A673 (cell line): ENCODE data around the gene TOM1L2.

Experiments
- EZH2 ChIP-seq: fragments of 200-600 bp; sonication (generic); IDR thresholded peaks from 2 replicates; pipeline ENCODE4 v1.6.1; 2017; ENCODE audit warnings: borderline replicate concordance, low read depth, mild to moderate bottlenecking, mixed read lengths, antibody characterized with exemption, low read length; ENCODE audit not compliant: poor library complexity, severe bottlenecking
- TF ChIP-seq, protein P1 (sequence below): fragments of 300-800, 200-600 bp; sonication (generic); conservative IDR thresholded peaks from 2 replicates; pipeline ENCODE4 v1.5.1; 2017; ENCODE audit warnings: low read depth, mild to moderate bottlenecking, antibody characterized with exemption, low read length, moderate library complexity, mixed read lengths

DNA sequence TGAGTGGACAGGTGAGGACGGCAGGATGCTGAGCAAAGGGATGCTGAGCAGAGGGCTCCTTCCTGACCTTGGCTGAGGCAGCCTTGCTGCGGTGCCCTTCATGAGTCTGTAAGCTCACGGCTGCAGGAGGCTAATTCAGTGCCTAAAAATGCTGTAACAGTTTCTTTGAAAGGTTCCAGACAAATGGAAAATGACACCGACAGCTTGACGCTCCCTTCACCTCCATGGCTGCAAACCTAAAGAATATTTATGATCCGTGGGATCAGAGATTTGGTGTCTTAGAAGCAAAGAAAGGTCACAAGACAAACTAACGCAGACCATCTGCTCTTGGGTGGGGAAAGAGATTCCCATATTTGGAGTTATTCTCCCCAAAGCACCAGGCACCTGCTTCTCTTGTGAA lies 28.0 kb downstream of the TOM1L2 start:
- TF ChIP-seq, protein P1, sequence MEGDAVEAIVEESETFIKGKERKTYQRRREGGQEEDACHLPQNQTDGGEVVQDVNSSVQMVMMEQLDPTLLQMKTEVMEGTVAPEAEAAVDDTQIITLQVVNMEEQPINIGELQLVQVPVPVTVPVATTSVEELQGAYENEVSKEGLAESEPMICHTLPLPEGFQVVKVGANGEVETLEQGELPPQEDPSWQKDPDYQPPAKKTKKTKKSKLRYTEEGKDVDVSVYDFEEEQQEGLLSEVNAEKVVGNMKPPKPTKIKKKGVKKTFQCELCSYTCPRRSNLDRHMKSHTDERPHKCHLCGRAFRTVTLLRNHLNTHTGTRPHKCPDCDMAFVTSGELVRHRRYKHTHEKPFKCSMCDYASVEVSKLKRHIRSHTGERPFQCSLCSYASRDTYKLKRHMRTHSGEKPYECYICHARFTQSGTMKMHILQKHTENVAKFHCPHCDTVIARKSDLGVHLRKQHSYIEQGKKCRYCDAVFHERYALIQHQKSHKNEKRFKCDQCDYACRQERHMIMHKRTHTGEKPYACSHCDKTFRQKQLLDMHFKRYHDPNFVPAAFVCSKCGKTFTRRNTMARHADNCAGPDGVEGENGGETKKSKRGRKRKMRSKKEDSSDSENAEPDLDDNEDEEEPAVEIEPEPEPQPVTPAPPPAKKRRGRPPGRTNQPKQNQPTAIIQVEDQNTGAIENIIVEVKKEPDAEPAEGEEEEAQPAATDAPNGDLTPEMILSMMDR = no peak
- no peak for TF ChIP-seq EZH2
